Nephron progenitor cell (in vitro differentiated cells): ENCODE results near the gene WDR88.
A peak's percentile ranks its signal among the peaks of the same experiment; 100 is the strongest.
"Not testable (repeated sequence)": the region's sequence is repeated elsewhere in the genome, so short reads cannot be mapped to it uniquely, and the experiment has no call there.

Source experiments
- DNase-seq: peaks from one replicate; pipeline ENCODE4 v3.0.0; 2021
- H3K27ac Mint-ChIP-seq: 2 replicates; pipeline ENCODE4 v1.8.0; 2021; ENCODE audit warnings: mild to moderate bottlenecking, moderate library complexity, mixed read lengths
- H3K27me3 Mint-ChIP-seq: 2 replicates; pipeline ENCODE4 v1.8.0; 2021; ENCODE audit warnings: mild to moderate bottlenecking, low read depth, mixed read lengths; ENCODE audit not compliant: poor library complexity
- H3K36me3 Mint-ChIP-seq: 2 replicates; pipeline ENCODE4 v1.8.0; 2021; ENCODE audit warnings: low read depth, mixed read lengths
- H3K4me1 Mint-ChIP-seq: 2 replicates; pipeline ENCODE4 v1.8.0; 2021; ENCODE audit warnings: mixed read lengths
- H3K4me3 Mint-ChIP-seq: 2 replicates; pipeline ENCODE4 v1.8.0; 2021; ENCODE audit warnings: mild to moderate bottlenecking, moderate library complexity, mixed read lengths
- H3K9me3 Mint-ChIP-seq: 2 replicates; pipeline ENCODE4 v1.8.0; 2021; ENCODE audit warnings: mild to moderate bottlenecking, moderate library complexity, mixed read lengths
- CTCF ChIP-seq: fragments of 200-600 bp; sonication (generic); IDR thresholded peaks from 2 replicates; pipeline ENCODE4 v1.5.0; 2021; ENCODE audit warnings: antibody characterized with exemption

Gene WDR88

DNA sequence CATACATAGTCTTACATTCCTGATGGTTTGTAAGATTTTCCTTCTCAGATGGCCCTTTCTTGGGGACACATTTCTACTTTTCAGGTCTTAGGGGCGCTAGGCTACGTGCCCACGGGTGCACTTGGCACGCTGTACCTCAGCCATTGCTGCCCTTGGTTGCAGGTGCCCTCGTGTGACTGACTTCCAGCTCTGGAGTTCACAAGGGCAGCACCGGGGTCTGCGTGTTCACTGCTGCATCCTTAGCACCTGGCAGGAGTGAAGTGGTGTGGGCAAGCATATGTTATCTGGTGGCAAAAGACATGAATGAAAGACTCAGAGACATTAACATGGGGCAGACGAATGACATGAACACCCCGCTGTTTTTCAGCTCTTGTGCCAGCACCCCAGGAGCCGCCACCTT, 13.3 kb upstream of the WDR88 start:
- Mint-ChIP-seq H3K4me1 (no peaks in the 10 kb centered on the region), H3K36me3 (peaks cover 54% of the 10 kb centered on the region), H3K27me3 (peaks cover 4% of the 10 kb centered on the region), H3K27ac (no peak overlapping the region), H3K4me3 (no peak overlapping the region), H3K9me3 (no peaks in the 10 kb centered on the region)
- DNase-seq = no peak
- TF ChIP-seq CTCF = no peak

- TF ChIP-seq CTCF = no peak
- Mint-ChIP-seq H3K9me3 (no peaks in the 10 kb centered on the region), H3K36me3 (peaks cover 44% of the 10 kb centered on the region), H3K27ac (no peak overlapping the region), H3K4me1 (no peaks in the 10 kb centered on the region), H3K27me3 (no peaks in the 10 kb centered on the region), H3K4me3 (no peak overlapping the region)
- no peak for DNase-seq
Measured at GRCh38 chr19:33124207-33125098, 7.5 kb upstream of the WDR88 start.

GRCh38 chr19:33125929-33126388, 6.0 kb upstream of the WDR88 start:
- Mint-ChIP-seq H3K4me1 (no peaks in the 10 kb centered on the region), H3K27me3 (no peaks in the 10 kb centered on the region), H3K27ac (no peak overlapping the region), H3K36me3 (peaks cover 55% of the 10 kb centered on the region), H3K4me3 (no peak overlapping the region), H3K9me3 (no peaks in the 10 kb centered on the region)
- peak; percentile 53 for DNase-seq
- peak; percentile 82 for TF ChIP-seq CTCF

DNA sequence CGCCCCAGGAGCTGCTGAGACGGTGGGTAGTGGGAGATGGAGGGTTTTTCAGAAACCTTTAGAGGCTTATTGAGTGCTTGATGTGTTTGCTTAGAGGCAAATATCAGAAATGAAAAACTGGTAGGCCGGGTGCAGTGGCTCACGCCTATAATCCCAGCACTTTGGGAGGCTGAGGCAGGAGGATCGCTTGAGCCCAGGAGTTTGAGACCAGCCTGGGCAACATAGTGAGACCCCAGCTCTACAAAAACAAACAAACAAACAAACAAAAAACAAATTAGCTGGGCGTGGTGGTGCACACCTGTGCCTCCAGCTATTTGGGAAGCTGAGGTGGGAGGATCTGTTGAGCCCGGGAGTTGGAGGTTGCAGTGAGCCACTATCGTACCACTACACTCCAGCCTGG, 5.2 kb upstream of the WDR88 start:
- H3K27me3 Mint-ChIP-seq, H3K4me1 Mint-ChIP-seq, DNase-seq, H3K4me3 Mint-ChIP-seq, H3K9me3 Mint-ChIP-seq: not testable (repeated sequence)
- peak overlapping the region; percentile 33 for H3K27ac Mint-ChIP-seq
- peaks cover 55% of the 10 kb centered on the region for H3K36me3 Mint-ChIP-seq

- TF ChIP-seq CTCF = no peak
- DNase-seq = no peak
- Mint-ChIP-seq H3K36me3 (peaks cover 46% of the 10 kb centered on the region), H3K27ac (no peak overlapping the region), H3K9me3 (no peaks in the 10 kb centered on the region), H3K4me1 (peaks cover 6% of the 10 kb centered on the region), H3K4me3 (no peak overlapping the region), H3K27me3 (peaks cover 10% of the 10 kb centered on the region)
Measured at GRCh38 chr19:33129901-33130300, 2.0 kb upstream of the WDR88 start.

- Mint-ChIP-seq H3K4me3 (no peak overlapping the region), H3K36me3 (peaks cover 43% of the 10 kb centered on the region), H3K4me1 (peaks cover 6% of the 10 kb centered on the region), H3K9me3 (no peaks in the 10 kb centered on the region), H3K27ac (no peak overlapping the region), H3K27me3 (peaks cover 16% of the 10 kb centered on the region)
- TF ChIP-seq CTCF = no peak
- DNase-seq = no peak
Measured at GRCh38 chr19:33130433-33130832, 1.5 kb upstream of the WDR88 start.
